HG03175 (cell line): ENCODE data around the gene ZNF154.

ENCODE experiments used
- ATAC-seq: cut with Tn5 transposase; IDR thresholded peaks from one replicate; pipeline ENCODE4 v1.9.1; 2021; ENCODE audit warnings: mild to moderate bottlenecking, moderate library complexity; ENCODE audit not compliant: unreplicated experiment

Gene ZNF154

DNA sequence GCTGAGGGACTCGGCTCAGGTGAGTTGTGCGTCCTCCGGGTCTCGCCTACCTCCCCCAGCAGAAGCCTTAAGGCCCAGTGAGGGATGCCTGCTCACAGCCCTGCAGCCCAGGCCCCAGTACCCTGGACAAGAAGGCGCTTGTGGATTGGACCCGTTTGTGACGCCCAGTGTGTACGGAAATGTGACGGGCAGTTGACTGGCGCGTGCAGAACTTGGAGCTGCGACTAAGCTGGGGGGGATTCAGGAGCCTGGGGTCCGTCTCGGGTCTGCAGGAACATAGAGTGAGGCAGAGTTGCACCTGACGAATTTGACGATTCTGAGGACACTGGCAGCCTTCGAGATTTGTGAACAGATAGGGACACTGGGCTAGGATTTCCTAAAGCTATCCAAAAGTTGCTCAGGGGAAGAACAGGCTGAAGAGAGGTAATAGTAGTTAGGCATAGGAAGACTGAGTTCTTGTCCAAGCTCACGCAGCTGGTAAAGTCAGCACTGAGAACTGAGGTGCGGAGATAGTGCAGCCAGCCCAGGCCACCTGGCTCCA lies 26.7 kb downstream of the ZNF154 start:
- no peak for ATAC-seq

DNA sequence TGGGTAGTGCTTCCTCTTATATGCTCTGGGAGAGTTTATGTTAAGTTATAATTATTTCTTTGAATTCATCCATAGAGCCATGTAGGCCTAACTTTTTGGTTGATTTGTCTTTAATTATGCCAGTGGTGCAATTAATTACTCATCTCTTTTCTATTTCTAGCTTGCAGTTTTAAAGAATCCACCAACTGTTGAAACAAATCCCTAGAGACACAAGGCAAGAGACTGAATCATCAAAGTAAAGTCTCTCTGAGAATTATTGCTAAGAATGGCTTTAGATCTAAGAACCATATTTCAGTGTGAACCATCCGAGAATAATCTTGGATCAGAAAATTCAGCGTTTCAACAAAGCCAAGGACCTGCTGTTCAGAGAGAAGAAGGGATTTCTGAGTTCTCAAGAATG lies 33.1 kb downstream of the ZNF154 start:
- ATAC-seq: no peak

DNA sequence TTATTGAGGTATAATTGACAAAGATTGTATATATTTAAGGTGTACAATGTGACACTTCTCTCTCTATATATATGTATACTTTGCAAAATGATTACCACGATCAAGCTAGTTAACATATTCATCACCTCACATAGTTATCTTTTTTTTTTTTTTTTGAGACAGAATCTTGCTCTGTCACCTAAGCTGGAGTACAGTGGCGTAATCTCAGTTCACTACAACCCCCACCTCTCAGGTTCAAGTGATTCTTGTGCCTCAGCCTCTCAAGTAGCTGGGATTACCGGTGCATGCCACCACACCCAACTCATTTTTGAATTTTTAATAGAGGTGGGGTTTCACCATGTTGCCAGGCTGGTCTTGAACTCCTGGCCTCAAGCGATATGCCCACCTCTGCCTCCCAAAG lies 36.5 kb downstream of the ZNF154 start:
- ATAC-seq: no peak

DNA sequence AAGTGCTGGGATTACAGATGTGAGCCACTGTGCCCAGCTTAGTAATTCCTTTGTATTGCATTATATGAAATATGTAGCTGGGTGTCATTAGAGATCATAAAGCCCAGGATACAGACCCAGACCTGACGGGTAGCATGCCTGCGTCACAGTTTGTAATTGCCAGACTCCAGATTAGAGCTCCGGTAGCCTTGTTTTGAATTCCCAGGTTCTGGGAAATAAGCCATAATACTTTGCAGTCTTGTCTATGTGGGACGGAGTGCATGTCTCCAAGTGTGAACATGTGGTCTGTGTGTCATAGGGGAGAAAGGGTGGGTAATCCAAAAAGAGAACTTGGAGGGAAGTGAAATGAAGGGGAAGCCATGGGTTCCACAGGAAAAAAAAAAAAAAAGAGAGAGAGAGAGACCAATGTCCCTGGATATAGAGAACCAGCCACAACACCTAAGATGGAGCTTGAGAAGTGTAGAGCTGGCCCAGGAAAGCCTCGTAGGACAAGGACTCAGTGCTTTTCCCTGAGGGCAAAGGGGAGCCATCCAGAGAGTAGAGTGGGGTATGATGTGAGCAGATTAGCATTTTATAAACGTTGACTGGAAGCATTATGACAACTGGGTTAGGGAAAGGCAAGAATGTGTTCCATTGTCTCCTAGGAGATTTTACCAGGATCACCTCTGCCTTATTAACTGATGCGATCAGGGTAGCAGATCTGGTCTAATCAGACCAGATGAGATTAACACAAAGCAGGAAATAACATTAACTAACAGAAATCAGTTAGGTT lies 37.7 kb downstream of the ZNF154 start:
- no peak for ATAC-seq

DNA sequence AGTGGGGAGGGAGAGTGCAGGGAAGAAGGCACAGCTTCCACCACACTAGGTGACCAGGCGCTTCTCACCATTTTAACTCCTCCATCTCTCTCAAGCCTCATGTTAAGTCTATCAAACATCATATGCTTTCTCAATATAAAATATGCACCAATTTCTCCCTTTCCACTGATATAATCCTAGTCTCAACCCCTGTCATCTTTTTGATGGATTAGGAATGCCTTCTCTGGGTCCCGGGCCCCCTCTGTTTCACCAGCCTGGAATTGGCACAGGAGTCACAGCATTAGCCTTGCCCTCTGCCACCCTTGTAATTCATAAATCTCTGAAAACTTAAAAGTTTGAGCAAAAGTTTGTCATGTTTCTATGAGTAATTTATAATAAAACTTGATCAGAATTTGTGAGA lies 40.4 kb downstream of the ZNF154 start, which contains the start of gene ZSCAN4:
Gene ZSCAN4, plus strand, starts transcription at position 301 of the 400 bp plus-strand sequence. CDS start 7,211 bp downstream, outside the sequence.
- no peak for ATAC-seq

DNA sequence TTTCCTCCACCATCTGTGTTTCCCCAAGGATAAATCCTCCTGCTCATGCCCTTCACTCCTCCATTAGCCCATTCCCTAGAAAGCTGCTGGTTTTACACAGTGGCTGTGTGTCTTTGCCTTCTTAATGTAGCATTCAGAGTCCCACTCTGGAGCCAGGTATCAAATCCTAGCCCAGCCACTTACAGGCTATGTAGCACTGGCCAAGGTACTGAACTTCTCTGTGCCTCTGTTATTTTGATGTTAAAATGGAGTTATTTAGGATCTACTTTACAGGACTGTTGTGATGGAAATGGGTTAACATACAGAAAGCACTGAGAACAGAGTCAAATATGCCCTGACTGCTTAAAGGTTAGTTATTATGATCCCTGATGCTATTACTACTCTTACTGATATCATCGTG lies 41.8 kb downstream of the ZNF154 start:
- ATAC-seq: no peak

DNA sequence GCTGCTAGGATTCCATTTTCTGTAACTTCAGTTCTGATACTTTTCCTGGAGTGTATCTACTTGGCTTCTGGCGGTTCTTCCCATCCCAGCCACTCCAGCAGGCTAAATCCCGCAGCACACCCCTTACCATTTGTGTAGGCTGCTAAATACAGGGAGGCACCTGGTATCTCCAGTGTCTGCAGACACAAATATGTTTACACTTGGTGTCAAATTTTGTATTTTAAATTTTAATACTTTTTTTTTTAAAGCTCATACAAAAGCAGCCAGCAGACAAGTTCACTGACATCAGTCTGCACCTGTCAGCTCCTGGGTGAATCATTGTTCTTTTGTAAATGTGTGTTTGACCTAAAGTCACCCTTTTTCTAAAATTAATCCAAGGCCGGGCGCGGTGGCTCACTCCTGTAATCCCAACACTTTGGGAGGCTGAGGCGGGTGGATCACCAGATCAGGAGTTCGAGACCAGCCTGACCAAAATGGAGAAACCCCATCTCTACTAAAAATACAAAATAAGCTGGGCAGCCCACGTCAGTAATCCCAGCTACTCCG lies 43.7 kb downstream of the ZNF154 start:
- ATAC-seq: no peak

DNA sequence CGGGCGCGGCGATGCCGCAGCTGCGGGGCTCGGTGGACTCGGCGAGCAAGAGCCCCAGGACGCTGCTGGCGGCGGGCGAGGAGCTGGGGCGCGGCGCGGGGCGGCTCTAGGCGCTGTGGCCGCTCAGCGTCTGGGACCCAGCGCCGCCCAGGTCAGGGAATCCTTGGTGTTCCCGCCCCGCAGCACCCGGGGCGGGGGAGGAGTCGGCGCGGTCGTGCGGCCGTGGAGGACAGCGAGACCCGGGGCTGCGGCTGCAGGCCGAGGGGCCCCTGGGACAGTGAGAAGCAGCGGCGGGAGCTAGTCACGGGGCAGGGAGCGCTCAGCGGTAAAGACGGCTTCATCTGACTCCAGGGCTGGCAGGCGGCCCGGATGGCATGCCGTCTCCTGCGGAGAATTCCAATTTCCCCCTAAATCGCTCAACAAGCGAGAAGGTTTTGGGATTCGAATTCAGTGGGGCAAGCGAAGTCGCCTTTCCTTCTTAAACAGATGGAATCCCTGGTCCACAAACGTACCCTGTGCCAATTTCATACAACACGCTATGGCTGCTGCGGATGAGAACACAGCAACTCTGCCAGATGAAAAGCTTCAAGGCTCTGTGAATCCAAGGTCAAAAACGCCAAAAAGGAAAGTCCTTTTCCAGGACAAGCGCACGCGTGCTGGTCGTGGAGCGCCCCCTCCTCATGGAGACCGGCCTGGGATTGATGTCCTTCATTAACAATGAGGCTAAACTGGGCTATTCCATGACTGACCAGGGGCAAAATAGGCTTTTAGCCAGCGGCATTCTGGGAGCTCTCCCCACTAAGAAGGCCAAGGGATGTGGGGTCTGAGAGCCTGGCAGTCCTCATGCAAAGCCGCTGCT lies 44.5 kb downstream of the ZNF154 start:
- no peak for ATAC-seq

DNA sequence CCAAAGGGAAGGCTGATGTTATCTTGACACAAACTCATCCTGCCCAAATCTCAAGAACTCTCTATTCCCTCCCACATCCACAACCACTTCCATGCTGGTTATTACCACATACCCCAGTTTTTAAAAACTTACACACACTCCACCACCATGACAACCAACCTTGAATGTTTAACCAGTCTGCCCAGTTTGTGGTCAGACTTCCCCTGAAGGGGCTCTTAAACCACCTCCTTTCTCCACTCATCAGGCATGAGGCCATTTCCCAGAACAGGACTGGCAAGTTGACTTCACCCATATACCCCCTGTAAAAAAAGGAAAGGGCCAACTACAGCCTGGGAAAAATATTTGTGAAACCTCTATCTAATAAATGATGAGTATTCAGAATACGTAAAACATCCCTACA lies 52.7 kb downstream of the ZNF154 start:
- no peak for ATAC-seq

DNA sequence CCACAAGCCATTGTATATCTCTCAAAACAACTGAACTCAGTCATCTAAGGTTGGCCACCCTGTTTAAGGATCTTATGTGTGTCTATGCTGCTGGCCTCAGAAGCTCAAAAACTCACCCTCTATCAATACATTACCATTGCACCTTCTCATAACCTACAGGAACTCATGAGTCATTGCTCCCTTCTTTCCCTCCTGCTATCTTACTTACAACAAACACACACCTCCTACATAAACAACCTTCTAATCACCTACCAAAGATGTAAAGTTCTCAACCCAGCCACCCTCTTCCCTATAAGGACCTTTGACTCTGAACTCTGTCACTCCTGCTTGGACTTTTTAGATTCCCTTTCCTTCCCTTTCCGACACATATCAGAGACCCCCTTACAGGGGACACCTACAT lies 53.6 kb downstream of the ZNF154 start:
- ATAC-seq: no peak

DNA sequence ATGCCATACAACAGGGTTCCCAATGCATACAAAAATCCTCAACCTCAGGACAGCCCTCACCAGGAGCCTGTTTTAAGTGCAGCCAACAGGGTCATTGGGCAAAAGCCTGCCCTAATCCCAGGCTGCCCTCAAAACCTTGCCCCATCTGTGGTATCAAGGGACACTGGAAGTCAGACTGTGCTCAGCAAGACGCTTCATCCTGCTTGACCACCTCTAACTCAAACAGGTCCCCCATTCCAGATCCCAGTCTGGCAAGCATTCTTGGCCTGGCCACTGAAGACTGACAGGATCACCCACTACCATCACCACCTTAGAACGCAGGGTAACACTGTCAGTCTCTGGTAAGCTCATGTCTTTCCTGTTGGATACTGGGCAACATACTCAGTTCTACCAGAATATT lies 55.3 kb downstream of the ZNF154 start:
- ATAC-seq: no peak

DNA sequence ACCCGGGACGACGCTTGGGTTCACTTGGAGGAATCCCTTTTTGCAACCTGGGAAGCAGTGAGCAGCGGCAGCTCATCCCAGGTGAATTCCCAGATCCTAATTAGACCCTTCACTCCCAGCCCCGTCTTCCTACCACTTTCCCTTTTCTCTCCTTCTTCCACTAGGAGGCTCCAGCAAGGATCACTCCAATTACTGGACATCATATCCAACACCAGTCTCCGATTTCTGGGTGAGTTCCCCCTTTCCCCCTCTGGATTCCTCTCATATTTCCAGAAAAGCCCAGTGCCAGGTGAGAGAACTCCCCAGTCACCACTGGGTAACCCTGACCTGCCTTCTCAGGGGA lies 57.4 kb downstream of the ZNF154 start:
- no peak for ATAC-seq

DNA sequence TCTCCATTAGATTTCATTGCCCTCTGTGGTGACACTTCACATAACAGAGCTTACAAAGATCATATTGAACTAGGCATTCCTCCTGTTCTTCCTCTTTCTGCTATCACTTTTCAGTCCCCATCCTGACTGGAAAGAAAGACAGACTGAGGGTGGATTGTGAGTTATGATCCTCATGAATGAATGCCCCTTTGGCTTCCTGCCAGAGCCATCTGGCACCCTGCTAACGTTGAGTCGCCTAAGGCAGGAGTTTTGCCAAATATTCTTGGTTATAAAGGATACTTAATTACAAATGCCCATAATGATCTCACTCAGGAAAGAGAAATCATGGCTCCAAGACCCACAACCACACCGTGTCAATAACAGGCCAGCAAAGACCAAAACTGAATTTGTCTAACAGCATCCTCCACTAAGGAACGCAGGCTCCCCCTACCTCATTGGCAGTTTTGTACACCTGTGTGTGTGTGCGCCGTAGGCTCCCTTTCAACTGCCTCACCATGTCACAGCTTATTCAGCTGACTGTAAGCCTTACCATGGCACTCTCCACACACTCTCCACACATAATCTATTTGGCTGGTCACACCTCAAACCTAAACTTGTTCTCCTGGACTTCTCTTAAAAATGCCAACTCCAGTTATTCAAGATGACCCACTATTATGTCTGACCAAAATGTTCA lies 60.5 kb downstream of the ZNF154 start:
- ATAC-seq: no peak
